GM13977 (cell line): Measurements from ENCODE around the gene EFCAB12.

ENCODE experiments used
- DNase-seq: peaks from one replicate; pipeline ENCODE4 v3.0.0; 2012; ENCODE audit warnings: low spot score
- in situ Hi-C: fragments of 300-500 bp; cut with MboI; formaldehyde crosslinking; loops from one replicate; pipeline ENCODE4 v1.12.0; 2022; ENCODE audit warnings: low sequenced_read_pairs, low pct_unique_long_range_greater_than_20kb, mixed read lengths, inconsistent platforms; ENCODE audit not compliant: unreplicated experiment
- TF ChIP-seq, protein P1 (sequence below): IDR thresholded peaks from 2 replicates; pipeline ENCODE4 v1.5.1; 2012; ENCODE audit warnings: mild to moderate bottlenecking, control low read depth; ENCODE audit not compliant: insufficient read depth; ENCODE audit errors: extremely low read depth, missing control alignments

EFCAB12 gene

DNA sequence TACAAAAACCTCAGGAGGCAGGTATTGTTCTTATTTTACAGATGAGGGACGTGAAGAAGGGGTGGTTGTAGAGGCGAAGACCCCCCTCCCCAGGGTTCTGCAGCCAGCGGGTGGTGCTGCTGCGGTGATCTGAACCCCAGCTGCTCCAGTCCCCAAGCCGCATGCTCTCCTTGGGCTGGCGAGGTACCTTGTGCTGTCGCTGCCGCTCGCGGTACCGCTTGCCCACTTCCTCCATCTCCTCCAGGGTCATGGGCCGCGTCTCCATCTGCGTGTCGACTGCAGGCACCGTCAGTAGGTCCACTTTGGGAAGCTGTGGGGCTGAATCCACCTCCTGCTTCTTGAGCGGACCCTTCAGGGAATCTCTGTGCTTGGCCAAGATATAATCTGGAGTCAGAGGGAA lies 17.5 kb downstream of the EFCAB12 start:
- TF ChIP-seq, protein P1, sequence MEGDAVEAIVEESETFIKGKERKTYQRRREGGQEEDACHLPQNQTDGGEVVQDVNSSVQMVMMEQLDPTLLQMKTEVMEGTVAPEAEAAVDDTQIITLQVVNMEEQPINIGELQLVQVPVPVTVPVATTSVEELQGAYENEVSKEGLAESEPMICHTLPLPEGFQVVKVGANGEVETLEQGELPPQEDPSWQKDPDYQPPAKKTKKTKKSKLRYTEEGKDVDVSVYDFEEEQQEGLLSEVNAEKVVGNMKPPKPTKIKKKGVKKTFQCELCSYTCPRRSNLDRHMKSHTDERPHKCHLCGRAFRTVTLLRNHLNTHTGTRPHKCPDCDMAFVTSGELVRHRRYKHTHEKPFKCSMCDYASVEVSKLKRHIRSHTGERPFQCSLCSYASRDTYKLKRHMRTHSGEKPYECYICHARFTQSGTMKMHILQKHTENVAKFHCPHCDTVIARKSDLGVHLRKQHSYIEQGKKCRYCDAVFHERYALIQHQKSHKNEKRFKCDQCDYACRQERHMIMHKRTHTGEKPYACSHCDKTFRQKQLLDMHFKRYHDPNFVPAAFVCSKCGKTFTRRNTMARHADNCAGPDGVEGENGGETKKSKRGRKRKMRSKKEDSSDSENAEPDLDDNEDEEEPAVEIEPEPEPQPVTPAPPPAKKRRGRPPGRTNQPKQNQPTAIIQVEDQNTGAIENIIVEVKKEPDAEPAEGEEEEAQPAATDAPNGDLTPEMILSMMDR = no peak
- DNase-seq = no peak
- in situ Hi-C loops = no loop called here

DNA sequence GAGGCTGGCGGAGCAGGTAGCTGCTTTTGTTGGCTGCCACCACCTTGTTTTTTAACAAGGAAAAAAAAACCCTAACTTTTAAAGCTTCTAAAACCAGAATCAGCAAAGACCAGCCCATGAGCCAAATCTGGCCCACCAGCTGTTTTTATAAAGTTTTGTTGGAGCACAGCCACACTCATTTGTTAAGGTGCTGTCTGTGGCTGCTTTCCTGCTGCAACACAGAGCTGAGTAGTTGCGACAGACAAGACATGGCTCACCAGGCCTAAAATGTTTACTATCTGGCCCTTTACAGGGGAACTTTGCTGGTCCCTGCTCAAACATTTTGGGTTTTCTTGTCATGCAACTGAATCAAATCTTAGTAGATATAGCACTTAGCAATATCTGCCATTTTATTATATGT lies 18.9 kb downstream of the EFCAB12 start:
- no peak for DNase-seq
- TF ChIP-seq, protein P1 = no peak
- in situ Hi-C loops = no loop called here

DNA sequence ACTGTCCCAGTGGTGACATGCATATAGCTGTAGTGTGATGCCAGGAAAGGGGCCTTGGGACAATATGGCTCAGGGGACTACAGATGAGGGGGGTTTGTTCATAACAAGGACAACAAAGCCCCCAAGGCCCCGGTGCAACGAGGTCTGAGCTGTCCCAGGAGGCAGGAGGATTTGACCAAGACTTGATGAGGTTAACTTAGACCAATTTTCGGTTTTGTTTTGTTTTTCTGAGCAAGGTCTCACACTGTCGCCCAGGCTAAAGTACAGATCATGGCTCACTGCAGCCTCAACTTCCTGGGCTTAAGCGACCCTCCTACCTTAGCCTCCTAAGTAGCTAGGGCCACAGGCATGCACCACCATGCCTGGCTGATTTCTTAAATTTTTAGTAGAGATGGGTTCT lies 23.8 kb downstream of the EFCAB12 start:
- in situ Hi-C loops = no loop called here
- DNase-seq = no peak
- TF ChIP-seq, protein P1 = no peak

DNA sequence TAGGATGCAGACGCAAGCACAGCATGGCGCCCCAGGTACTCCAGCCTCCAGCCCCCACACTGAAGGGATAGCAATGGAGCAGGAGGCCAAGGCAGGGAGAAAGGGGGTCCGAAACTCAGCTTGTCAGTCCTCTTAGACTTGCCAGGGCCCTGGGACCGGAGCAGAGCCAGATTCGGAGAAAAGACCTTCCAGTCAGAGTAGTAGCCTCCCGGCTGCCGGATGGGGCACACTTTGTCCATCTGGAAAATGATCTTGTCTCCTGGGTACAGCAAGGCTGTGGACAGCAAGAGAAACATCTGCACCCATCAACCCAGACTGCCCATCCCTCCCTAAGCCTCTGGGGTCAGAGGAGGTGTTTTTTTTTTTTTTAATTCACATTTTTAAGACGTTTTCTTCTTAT lies 24.3 kb downstream of the EFCAB12 start:
- no peak for DNase-seq
- TF ChIP-seq, protein P1 = no peak
- in situ Hi-C loops = no loop called here

DNA sequence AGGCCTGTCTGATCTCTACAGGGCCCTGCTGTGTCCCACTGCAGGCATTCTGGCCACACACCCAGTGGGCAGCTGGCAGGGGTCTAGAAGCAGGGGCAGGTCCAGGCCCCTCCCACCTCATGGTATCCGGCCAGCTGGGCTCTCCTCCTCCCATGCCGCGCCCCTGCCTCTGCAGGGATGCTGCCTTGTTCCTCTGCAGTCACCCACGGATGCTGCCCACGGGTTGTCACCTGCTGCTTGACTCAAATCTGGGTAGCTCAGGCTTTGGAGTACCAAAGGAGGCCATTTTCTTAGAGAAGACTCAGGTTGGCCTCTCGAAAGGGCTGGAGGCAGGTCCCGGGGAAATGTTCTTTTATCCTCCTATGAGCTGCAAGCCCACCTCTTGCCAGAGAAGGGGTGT lies 25.0 kb downstream of the EFCAB12 start:
- in situ Hi-C loops = no loop called here
- TF ChIP-seq, protein P1 = no peak
- no peak for DNase-seq

DNA sequence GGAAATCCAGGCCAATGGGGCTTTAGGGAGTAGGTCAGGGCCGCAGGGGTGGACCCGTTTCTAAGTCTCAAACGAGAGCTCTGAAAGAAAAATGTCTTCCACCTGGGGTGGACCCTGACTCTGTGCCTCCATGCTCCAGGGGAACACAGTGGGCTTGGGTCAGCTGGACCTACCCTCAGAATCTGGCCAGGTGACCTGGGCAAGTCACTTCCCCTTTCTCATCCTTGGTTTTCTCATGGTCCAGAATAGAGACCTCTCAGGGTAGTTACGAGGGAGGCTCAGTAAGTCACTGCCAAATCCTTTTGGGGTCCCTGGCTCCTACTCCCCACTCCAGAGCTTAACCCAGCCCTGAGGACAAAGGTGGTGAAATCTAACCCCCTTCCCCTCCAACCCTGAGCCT lies 25.8 kb downstream of the EFCAB12 start:
- no peak for DNase-seq
- TF ChIP-seq, protein P1 = no peak
- in situ Hi-C loops = no loop called here

DNA sequence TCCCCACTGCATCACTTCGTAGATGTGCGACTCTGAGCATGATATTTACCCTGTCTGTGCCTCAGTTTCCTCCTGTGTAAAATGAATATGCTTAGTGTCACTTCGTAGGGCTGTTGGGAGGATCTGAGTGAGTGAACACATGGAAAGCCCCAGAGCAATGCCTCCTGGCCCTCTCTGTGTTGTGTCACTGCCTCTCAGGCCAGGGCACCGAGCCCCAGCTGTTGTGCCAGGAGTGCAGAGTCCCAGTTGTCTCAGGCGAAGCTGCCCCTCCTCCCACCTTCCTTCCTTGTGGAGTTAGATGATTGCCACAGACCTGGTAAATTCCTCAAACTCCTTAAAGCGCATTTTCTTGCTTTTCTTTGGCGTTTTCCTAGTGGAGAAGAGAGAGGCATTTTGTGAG lies 26.2 kb downstream of the EFCAB12 start:
- in situ Hi-C loops = no loop called here

More for the DNA sequence above, 26.2 kb downstream of the EFCAB12 start:
- TF ChIP-seq, protein P1 = no peak
- DNase-seq = no peak
